ENCODE data around the gene OR13J1. TPM values are rescaled to one million over a fixed set of nuclear protein-coding genes. Genes with fewer than 3 reads are reported as not detected.
A peak's percentile ranks its signal among the peaks of the same experiment; 100 is the strongest.

The OR13J1 gene
- total and polyA plus RNA-seq, 2 experiments from 2014 or later: 0.15 TPM; not detected in 1

- no peak for TF ChIP-seq REST (IDR thresholded peaks at IDR 0.05; ENCODE audit: unreplicated experiment)
Measured at GRCh38 chr9:35906923-35907699, 36.9 kb upstream of the OR13J1 start (continued).

- Mint-ChIP-seq H3K27me3 (ENCODE audit: insufficient read depth, low read depth, poor library complexity) (peaks cover 12% of the 10 kb centered on the region), H3K36me3 (ENCODE audit: low read depth) (no peaks in the 10 kb centered on the region), H3K4me1 (peaks cover 55% of the 10 kb centered on the region), H3K9me3 (no peaks in the 10 kb centered on the region), H3K27ac (0 out of 2 replicates have a peak within 1 kb of the TSS, but pooled peaks have one; percentile 38), H3K4me3 (no peak within 1 kb of the TSS)
- DNase-seq (ENCODE audit: low spot score) (no peak), ATAC-seq (no peak)
- no peak within 1 kb of the TSS for H3K4me3 ChIP-seq
- H3K27me3 ChIP-seq (ENCODE audit: insufficient read depth): no peaks in the 10 kb centered on the region
- no peaks in the 10 kb centered on the region for H3K36me3 ChIP-seq (ENCODE audit: insufficient read depth)
- peaks cover 20% of the 10 kb centered on the region for H3K4me1 ChIP-seq (ENCODE audit: insufficient read depth)
- H4K20me1 ChIP-seq (replicated peaks; ENCODE audit: insufficient read depth): no peaks in the 10 kb centered on the region
- peak within 1 kb of the TSS; percentile 99 for H2AFZ ChIP-seq
- H3F3A ChIP-seq (replicated peaks; ENCODE audit: low read depth): no peaks in the 10 kb centered on the region
- no peaks in the 10 kb centered on the region for H3K9me2 ChIP-seq (ENCODE audit: insufficient read depth)
- no peak within 1 kb of the TSS for H3K27ac ChIP-seq (ENCODE audit: low read depth)
- no peaks in the 10 kb centered on the region for H3K79me2 ChIP-seq (replicated peaks; ENCODE audit: insufficient read depth)
- no peak within 1 kb of the TSS for H3K4me2 ChIP-seq
- TF ChIP-seq STAT1 (IDR thresholded peaks at IDR 0.05; ENCODE audit: unreplicated experiment): no peak
- no peak for TF ChIP-seq JUNB (IDR thresholded peaks at IDR 0.05; ENCODE audit: unreplicated experiment)
- no peak for TF ChIP-seq ZNF462 (CRISPR knock-in tag; IDR thresholded peaks at IDR 0.05)
- no peak for TF ChIP-seq POLR2AphosphoS5 (IDR thresholded peaks at IDR 0.05; ENCODE audit: low read depth)
- no peak for TF ChIP-seq ZNF331 (CRISPR knock-in tag; IDR thresholded peaks at IDR 0.05; ENCODE audit: low read depth)
- no peak for TF ChIP-seq REST (IDR thresholded peaks at IDR 0.05; ENCODE audit: unreplicated experiment)
- no peak for TF ChIP-seq ZNF114 (CRISPR knock-in tag; IDR thresholded peaks at IDR 0.05)
- TF ChIP-seq CREB1 (CRISPR knock-in tag; IDR thresholded peaks at IDR 0.05; ENCODE audit: low read depth): no peak
- TF ChIP-seq EZH2phosphoT487 (IDR thresholded peaks at IDR 0.05; ENCODE audit: unreplicated experiment): no peak
- TF ChIP-seq NANOG (IDR thresholded peaks at IDR 0.05; ENCODE audit: borderline replicate concordance): no peak
Measured at GRCh38 chr9:35905912-35906679, 35.9 kb upstream of the OR13J1 start, which contains the start of gene HRCT1. HRCT1 (plus strand) TSS chr9:35906202; CDS start chr9:35906288, 86 bp downstream.

Measured in GM23338 (cell line).